GM19023 (cell line): ENCODE measurements around the gene SLC7A4.

Experiments
- ATAC-seq: cut with Tn5 transposase; IDR thresholded peaks from one replicate; pipeline ENCODE4 v1.9.1; 2021; ENCODE audit warnings: mild to moderate bottlenecking, moderate library complexity; ENCODE audit not compliant: unreplicated experiment

SLC7A4 gene

DNA sequence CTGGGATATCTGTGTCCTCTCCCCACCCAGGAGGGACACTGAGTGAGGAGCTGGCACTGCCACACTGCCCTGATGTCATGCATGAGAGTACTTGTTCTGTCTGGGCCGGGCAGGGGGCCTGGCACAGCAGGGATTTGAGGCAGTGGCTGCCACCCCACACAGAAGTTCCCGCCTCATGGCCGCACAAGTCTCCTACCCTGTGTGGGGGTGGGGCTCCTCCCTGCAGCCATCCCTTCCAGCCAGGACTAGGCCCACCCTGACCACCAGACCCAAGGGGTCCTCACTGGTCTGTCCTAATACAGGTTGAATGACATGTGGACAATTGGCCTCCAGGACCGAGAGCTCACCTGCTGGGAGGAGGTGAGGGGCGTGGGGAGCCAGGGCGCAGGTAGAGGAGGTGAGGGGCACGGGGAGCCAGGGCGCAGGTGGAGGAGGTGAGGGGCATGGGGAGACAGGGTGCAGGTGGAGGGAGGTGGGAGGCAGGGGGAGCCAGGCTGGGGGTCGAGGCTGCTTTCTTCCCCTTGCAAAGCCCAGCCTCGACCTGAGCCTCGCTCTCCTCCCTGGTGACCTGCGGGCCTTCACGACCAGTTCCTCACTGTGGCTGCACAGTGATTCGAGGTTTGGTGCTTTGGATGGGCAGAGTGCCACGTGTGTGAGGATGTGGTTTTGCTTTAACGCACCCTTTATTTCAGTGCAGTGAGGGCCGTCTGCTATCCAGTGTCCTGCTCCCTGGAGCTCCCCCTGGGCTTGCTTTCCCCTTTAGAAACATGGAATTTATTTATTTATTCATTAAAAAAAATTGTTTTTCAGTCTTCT, 42.8 kb downstream of the SLC7A4 start:
- no peak for ATAC-seq

DNA sequence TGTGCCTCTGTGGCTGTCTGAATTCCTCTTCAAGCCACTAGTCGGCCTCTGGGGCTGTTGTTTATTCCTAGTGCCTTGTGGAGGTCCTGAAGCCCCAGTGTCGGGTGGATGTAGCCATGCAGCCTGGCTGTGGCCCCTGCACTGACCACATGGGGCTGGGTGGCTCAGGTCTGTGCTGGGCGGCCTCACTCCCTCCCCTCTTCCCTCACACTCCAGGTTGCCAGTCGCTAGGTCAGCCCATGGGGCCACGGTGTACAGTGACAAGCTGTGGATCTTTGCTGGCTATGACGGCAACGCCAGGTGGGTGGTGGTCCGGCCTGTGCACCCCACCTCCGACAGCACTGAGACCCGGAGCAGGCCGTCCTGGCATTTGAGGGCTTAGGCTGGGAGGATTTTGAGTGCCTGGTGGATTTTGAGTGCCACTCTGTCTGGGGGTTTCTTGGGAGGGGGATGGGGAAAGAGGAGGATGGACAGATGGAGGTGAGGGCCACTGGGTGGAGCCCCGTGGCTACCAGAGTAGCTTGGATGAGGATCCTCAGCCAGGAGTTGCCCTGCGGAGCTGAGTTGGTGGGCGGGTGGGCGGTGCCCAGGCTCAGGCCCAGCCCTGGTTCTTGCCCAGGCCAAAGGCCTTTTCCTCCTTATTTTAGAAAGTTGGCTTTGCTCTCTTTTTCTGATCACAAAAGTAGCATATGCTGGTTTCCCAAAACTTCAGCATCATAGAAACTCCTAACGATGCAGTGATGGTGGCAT, 43.6 kb downstream of the SLC7A4 start:
- no peak for ATAC-seq

DNA sequence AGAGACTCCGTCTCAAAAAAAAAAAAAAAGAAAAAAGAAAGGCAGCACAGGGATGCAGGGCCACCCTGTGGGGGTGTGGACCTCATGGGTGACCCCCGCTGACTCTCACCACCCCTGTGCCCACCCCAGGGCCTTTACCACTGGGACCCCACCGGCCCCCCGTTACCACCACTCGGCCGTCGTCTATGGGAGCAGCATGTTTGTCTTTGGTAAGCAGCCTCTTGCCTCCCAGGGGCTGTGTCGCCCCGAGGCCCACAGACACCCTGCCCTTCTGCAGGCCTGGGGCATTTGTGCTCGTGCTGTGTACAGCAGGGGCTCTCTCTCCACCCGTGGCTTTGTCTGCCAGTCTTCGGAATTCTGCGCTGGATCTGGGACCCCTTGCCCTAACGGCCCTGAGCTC, 45.0 kb downstream of the SLC7A4 start:
- no peak for ATAC-seq

DNA sequence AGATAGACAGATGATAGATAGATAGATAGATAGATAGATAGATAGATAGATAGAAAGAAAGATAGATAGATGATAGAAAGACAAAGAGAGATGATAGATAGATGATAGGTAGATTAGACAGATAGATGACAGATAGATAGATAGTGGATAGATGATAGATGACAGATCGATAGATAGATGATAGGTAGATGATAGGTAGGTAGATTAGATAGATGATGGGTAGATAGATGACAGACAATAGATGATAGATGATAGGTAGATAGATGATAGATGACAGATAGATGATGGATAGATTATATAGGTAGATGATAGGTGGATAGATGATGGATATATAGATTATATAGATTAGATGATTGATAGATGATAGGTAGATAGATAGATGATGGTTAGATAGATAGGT, 46.0 kb downstream of the SLC7A4 start:
- ATAC-seq = no peak

DNA sequence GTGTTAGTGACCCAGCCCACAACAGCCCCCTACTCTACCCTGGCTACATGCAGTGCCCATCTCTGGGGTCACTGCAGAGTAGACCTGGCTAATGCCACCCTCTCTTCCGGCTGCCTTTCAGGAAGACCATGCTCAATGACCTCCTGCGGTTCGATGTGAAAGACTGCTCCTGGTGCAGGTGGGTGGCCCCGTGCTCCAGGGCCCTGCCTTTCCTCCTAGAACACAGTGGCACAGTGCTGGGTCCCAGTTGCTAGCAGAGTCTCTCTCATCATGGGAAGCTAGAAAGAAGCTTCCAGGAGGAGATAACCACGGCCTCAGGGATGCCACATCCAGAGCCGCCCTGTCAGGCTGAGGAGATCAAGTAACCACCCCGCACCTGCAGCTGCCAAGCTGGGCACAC, 46.6 kb downstream of the SLC7A4 start:
- no peak for ATAC-seq

DNA sequence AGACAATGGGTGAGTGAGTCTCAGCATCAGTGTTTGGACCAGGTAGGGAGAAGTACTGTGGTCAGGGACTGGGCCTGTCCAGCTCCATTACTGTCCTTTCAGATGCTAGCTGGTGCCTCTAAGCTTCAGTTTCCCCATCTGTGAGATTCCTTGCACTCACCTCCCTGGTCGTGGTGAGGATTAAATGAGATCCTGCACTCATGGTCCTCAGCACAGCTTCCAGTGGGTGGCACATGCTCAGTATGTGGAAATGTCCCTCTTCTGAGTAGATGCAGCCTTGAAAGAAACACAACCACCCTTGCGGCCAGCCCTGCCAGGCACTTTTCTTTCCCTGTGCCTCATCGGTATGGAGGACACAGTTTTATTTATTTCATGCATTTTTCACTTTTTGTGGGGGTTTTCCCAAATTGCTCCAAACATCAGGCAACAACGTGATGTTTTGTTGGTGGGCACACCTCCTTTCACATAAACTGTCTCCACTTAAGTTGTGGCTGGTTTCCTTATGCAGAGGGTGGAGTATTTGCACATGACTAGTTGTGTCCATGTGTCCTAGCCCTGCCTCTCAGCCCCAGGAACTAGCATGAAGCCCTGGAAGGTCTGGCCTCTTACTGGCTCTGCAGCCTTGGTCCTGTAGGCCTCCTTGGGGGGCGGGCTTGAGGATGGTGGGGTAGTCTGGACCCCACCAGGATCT, 49.1 kb downstream of the SLC7A4 start:
- no peak for ATAC-seq

DNA sequence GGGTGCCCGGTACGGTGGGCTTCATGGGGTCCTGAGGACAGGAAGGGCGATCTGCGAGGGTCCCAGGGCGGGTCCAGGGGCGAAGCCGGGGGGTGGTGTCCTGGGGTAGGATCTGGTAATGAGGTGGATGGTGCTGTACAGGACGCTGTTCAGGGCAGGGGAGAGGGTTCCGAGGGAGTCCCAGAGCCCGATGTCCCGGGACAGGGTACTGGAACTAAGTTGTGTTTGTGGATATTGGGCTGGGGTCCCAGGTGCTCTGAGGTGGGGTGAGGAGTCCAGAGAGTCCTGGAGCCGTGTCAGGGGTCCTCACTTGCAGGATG, 49.8 kb downstream of the SLC7A4 start:
- no peak for ATAC-seq

DNA sequence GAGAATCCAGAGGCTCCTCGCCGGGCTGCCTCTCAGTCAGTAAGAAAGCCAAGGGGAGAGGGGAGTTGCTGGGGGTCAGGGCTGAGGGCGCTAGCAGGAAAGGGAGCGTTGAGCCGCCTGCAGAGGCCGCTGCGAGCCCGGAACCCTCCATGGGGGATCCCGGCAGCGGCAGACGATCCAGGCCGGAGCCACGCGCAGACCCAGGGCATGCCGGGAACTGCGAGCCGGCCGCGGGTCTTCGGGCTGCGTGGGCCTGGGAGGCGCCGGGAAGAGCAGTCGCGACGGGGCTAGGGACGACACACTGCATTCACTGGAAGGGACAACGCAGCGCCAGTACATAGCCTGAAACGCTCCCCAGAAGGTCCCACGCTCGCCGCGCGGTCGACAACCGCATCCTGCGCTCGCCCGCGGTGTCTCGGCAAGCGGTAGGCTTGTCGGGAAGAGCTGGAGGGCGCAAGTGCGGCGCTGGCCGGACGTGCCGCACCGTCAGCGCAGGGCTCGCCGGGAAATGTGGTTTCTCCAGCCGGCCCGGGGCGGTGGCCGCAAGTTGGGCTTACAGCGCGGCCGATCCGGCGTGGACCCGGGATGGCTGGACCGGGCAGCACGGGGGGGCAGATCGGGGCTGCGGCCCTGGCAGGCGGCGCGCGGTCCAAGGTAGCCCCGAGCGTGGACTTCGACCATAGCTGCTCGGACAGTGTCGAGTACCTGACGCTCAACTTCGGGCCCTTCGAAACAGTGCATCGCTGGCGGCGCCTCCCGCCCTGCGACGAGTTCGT, 50.4 kb downstream of the SLC7A4 start, which contains the start of gene LZTR1:
TSS of gene LZTR1 (plus strand) at position 511 of the 776 bp plus-strand sequence. CDS start at position 586, 75 bp downstream.
- peak; percentile 78 for ATAC-seq

DNA sequence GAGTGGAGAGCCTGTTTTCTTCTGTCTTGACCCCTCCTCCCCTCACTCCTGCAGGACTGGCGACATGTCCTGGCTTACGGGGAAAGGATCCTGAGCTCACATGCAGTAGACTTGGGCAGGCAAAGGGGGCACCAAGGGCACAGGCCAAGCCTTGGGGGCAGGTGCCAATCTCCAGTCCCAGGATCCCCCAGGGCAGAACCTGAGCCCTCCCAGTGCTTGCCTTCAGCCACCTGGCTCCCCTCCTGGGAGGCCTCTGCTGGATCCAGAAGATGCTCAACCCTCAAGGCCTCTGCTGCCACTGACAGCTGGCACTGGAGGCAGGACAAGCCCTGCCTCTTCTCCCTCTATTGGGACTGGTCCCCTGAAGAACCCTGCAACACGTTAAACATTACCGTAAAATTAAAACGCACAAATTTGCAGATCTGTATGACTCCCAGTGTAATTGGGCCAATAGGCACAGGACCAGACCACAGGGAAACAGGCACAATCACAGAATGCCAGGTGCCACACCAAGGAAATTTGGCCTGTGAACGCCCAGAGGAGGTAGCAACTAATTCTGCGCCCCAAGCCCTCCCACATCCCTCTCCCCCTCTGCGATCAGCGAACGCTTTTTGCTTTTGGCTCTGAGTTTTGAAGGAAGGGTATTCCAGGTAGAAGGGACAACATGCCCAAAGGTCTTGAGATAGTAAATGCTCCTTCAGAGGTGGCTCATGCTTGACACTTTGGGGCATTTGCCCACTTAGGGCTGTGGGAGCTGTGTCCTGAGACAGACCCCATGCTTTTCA, 51.2 kb downstream of the SLC7A4 start:
- ATAC-seq = no peak

DNA sequence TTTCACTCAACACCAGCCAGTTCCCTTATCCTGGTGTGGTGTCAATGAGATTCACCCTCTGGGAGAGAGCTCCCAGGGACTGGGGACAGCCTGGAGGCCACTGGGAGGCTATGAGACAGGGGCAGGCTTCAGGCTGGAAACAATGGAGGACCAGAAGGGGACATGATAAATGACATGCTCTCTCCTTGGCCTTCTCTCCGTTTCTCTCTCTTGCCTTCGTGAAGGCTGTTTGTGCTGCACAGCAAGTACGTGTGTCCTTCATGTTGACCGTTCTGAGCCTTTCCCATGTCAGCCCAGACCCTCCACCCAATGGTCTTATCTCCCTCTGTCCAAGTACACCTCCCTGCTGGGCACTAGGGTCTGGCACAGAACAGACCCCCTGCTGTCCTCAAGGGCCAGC, 51.8 kb downstream of the SLC7A4 start:
- ATAC-seq = no peak

DNA sequence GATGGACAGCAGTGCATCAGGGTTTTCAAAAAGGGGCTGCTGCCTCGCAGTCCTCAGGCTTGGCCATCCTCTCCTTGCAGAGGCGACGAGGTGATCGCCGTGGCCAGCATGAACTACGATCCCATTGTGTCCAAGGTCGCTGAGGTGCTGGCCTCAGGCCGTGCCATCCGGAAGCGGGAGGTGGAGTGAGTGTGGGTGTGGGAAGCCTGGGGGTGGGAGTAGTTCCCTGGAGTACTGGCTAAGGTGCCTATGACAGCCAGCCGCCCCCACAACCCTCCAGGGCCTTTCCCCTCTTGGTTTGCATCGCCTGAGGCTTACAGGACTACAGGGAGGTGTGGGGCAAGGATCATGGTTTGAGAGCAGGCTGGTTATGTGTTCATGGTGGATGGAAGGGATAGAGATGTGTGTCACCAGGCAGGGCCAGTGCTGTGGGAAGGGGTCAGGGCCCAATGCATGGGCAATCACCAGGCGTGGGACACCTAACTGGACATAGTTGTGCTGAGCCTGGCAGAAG, 52.4 kb downstream of the SLC7A4 start:
- ATAC-seq = no peak

DNA sequence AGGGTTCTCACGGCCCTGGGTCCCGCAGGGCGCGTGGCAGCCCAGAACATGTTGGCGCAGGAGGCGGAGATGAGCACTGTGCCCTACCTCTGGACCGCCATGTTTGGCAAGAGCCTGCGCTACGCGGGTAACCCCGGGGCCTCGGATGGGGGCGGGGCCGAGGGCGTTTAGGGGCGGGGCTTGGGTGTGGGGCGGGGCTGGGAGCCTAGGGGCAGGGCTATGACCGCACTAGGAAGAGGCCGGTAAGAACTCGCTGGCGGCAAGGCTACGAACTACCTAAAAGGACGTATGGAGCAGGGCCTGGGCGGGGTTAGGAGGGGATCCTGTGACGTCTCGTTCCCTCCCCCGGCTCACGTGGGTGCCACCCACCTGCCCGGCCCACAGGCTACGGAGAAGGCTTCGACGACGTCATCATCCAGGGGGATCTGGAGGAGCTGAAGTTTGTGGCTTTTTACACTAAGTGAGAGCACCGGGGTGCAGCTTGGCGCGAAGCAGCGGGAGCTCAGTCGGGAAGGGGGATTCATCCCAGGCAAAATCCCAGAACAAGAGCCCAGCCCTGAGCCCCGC, 53.0 kb downstream of the SLC7A4 start:
- ATAC-seq = no peak
